GM23338 (cell line): Measurements from ENCODE around the gene GLIS2. TPM values are rescaled to one million over a fixed set of nuclear protein-coding genes. Genes with fewer than 3 reads are reported as not detected.
A peak's percentile ranks its signal among the peaks of the same experiment; 100 is the strongest.

ENCODE experiments used
- ATAC-seq: fragments of 200-7000 bp; cut with Tn5 transposase; 3 replicates; pipeline ENCODE4 v1.9.1; 2020
- DNase-seq: peaks from one replicate; pipeline ENCODE4 v3.0.0-alpha.2; 2015; ENCODE audit warnings: low spot score
- H2AFZ ChIP-seq: fragments of 200-600 bp; sonication (generic); 2 replicates; pipeline ENCODE4 v1.8.0; 2016; ENCODE audit warnings: antibody characterized with exemption, mild to moderate bottlenecking, moderate library complexity
- H3F3A ChIP-seq: fragments of 200-600 bp; sonication (generic); replicated peaks from 2 replicates; pipeline ENCODE4 v1.8.0; 2017; ENCODE audit warnings: antibody characterized with exemption, mixed run types, low read depth
- H3K27ac ChIP-seq: fragments of 200-600 bp; sonication (generic); 2 replicates; pipeline ENCODE4 v1.6.1; 2016; ENCODE audit warnings: low read depth
- H3K27me3 ChIP-seq: fragments of 200-600 bp; sonication (generic); 2 replicates; pipeline ENCODE4 v1.8.0; 2016; ENCODE audit warnings: mild to moderate bottlenecking, mixed run types, moderate library complexity; ENCODE audit not compliant: insufficient read depth
- H3K36me3 ChIP-seq: fragments of 200-600 bp; sonication (generic); 2 replicates; pipeline ENCODE4 v1.8.0; 2016; ENCODE audit warnings: mild to moderate bottlenecking; ENCODE audit not compliant: insufficient read depth
- H3K4me1 ChIP-seq: fragments of 200-600 bp; sonication (generic); 2 replicates; pipeline ENCODE4 v1.8.0; 2016; ENCODE audit warnings: mild to moderate bottlenecking, moderate library complexity; ENCODE audit not compliant: insufficient read depth
- H3K4me2 ChIP-seq: fragments of 200-600 bp; sonication (generic); 2 replicates; pipeline ENCODE4 v1.7.1; 2017; ENCODE audit warnings: mixed run types
- H3K4me3 ChIP-seq: fragments of 200-600 bp; sonication (generic); 2 replicates; pipeline ENCODE4 v1.6.1; 2016; ENCODE audit warnings: mixed run types
- H3K79me2 ChIP-seq: fragments of 200-600 bp; sonication (generic); replicated peaks from 2 replicates; pipeline ENCODE4 v1.8.0; 2017; ENCODE audit warnings: mild to moderate bottlenecking; ENCODE audit not compliant: insufficient read depth
- H3K9me2 ChIP-seq: fragments of 200-600 bp; sonication (generic); 2 replicates; pipeline ENCODE4 v1.8.0; 2017; ENCODE audit not compliant: insufficient read depth
- H4K20me1 ChIP-seq: fragments of 200-600 bp; sonication (generic); replicated peaks from 2 replicates; pipeline ENCODE4 v1.8.0; 2017; ENCODE audit warnings: mild to moderate bottlenecking; ENCODE audit not compliant: insufficient read depth
- H3K27ac Mint-ChIP-seq: 2 replicates; pipeline ENCODE4 v1.8.0; 2020; ENCODE audit warnings: inconsistent platforms, mild to moderate bottlenecking, moderate library complexity, mixed read lengths
- H3K27me3 Mint-ChIP-seq: 3 replicates; pipeline ENCODE4 v1.8.0; 2022; ENCODE audit warnings: low read depth, mild to moderate bottlenecking, moderate library complexity, mixed read lengths, inconsistent platforms; ENCODE audit not compliant: insufficient read depth, poor library complexity
- H3K36me3 Mint-ChIP-seq: 3 replicates; pipeline ENCODE4 v1.8.0; 2021; ENCODE audit warnings: low read depth, mild to moderate bottlenecking, inconsistent platforms, moderate library complexity, mixed read lengths
- H3K4me1 Mint-ChIP-seq: 3 replicates; pipeline ENCODE4 v1.8.0; 2020; ENCODE audit warnings: mild to moderate bottlenecking, inconsistent platforms, mixed read lengths
- H3K4me3 Mint-ChIP-seq: 3 replicates; pipeline ENCODE4 v1.8.0; 2021; ENCODE audit warnings: moderate library complexity, mild to moderate bottlenecking, inconsistent platforms, mixed read lengths
- H3K9me3 Mint-ChIP-seq: 3 replicates; pipeline ENCODE4 v1.8.0; 2020; ENCODE audit warnings: moderate library complexity, mild to moderate bottlenecking, inconsistent platforms, mixed read lengths
- CREB1 ChIP-seq: fragments of 250-450 bp; sonication (Bioruptor Pico); IDR thresholded peaks from 2 replicates; pipeline ENCODE4 v1.5.0; 2020; ENCODE audit warnings: low read depth, mild to moderate bottlenecking, moderate library complexity
- CTCF ChIP-seq, 2 experiments: fragments of 200-600 bp in 1 of 2; sonication (generic) in 1 of 2; conservative IDR thresholded peaks; 2 replicates each; pipeline versions ENCODE4 v1.5.1 to v1.6.1; 2016 to 2017; ENCODE audit warnings: antibody characterized with exemption in 2 of 2, low read depth in 2 of 2, mild to moderate bottlenecking in 2 of 2, moderate library complexity in 1 of 2
- ETS1 ChIP-seq: IDR thresholded peaks from 2 replicates; pipeline ENCODE4 v1.6.1; 2016; ENCODE audit warnings: antibody characterized with exemption
- JUNB ChIP-seq: IDR thresholded peaks from one replicate; pipeline ENCODE4 v1.6.1; 2016; ENCODE audit warnings: antibody characterized with exemption; ENCODE audit not compliant: unreplicated experiment
- ZNF331 ChIP-seq: fragments of 250-450 bp; sonication (Bioruptor Pico); IDR thresholded peaks from 2 replicates; pipeline ENCODE4 v1.5.0; 2020; ENCODE audit warnings: low read depth, mild to moderate bottlenecking, moderate library complexity
- ZNF462 ChIP-seq: fragments of 250-450 bp; sonication (Bioruptor Pico); IDR thresholded peaks from 2 replicates; pipeline ENCODE4 v1.5.0; 2020; ENCODE audit warnings: mild to moderate bottlenecking, moderate library complexity
- polyA plus RNA-seq: library from polyadenylated mRNA; unstranded; fragments of >200 nt; fragmentation: Nextera tagmentation; extraction: Ambion mirVana; gene quantifications from 2 replicates; pipeline ENCODE4 v1.2.1, GENCODE V29; 2016
- total RNA-seq: library from RNA; depleted of rRNA; stranded (reverse); fragments of >200 nt; shearing (Covaris generic); gene quantifications from 2 replicates; pipeline ENCODE4 v1.2.3, GENCODE V29; 2014

Gene GLIS2
- total and polyA plus RNA-seq, 2 experiments from 2014 or later = 8.2 to 10.2 TPM

GRCh38 chr16:4337540-4338088 lies 21.7 kb downstream of the GLIS2 start:
- H3K4me1 Mint-ChIP-seq = peaks cover 2% of the 10 kb centered on the region; the same call in 1 of the 3 replicates
- Histone ChIP-seq H3K4me2 (no peak overlapping the region), H2AFZ (no peak overlapping the region), H3K27me3 (no peaks in the 10 kb centered on the region), H3K9me2 (no peaks in the 10 kb centered on the region), H3K36me3 (no peaks in the 10 kb centered on the region; the same call in 1 of the 2 replicates), H3K4me3 (no peak overlapping the region), H3F3A (peaks cover 24% of the 10 kb centered on the region; the same call in 1 of the 2 replicates), H3K27ac (peak overlapping the region; percentile 9; the same call in 1 of the 2 replicates), H3K79me2 (peaks cover 10% of the 10 kb centered on the region), H3K4me1 (no peaks in the 10 kb centered on the region), H4K20me1 (peaks cover 16% of the 10 kb centered on the region)
- peaks cover 14% of the 10 kb centered on the region for H3K27me3 Mint-ChIP-seq
- H3K36me3 Mint-ChIP-seq = peaks cover 19% of the 10 kb centered on the region; the same call in 2 of the 3 replicates
- H3K27ac Mint-ChIP-seq = no peak overlapping the region
- TF ChIP-seq JUNB (no peak), ZNF462 (no peak), CREB1 (CRISPR knock-in tag) (no peak), ZNF331 (CRISPR knock-in tag) (no peak)
- ATAC-seq (no peak), DNase-seq (no peak)
- H3K9me3 Mint-ChIP-seq = no peaks in the 10 kb centered on the region
- H3K4me3 Mint-ChIP-seq = no peak overlapping the region

GRCh38 chr16:4338125-4338582 lies 22.3 kb downstream of the GLIS2 start:
- peaks cover 14% of the 10 kb centered on the region for H3K79me2 ChIP-seq
- no peaks in the 10 kb centered on the region for H3K9me3 Mint-ChIP-seq
- H3K4me1 ChIP-seq = no peaks in the 10 kb centered on the region
- H3K27ac ChIP-seq = peak overlapping the region; percentile 9; the same call in 1 of the 2 replicates
- peaks cover 17% of the 10 kb centered on the region for H4K20me1 ChIP-seq
- no peak overlapping the region for H3K4me3 ChIP-seq
- TF ChIP-seq ETS1 (no peak), CTCF (conservative IDR thresholded peaks at IDR 0.05; ENCODE audit: low read depth in 2 of 2) (peak; percentile 34 to 45; a peak in 3 of 4 replicates)
- no peak for DNase-seq
- no peak overlapping the region for H3K27ac Mint-ChIP-seq
- H3K4me2 ChIP-seq = no peak overlapping the region
- no peaks in the 10 kb centered on the region for H3K9me2 ChIP-seq
- ATAC-seq = peak; percentile 15
- H3K4me3 Mint-ChIP-seq = no peak overlapping the region
- peaks cover 18% of the 10 kb centered on the region for H3K27me3 Mint-ChIP-seq
- no peaks in the 10 kb centered on the region for H3K27me3 ChIP-seq
- H3K36me3 ChIP-seq = no peaks in the 10 kb centered on the region; the same call in 1 of the 2 replicates
- peaks cover 2% of the 10 kb centered on the region; the same call in 1 of the 3 replicates for H3K4me1 Mint-ChIP-seq
- peaks cover 19% of the 10 kb centered on the region; the same call in 2 of the 3 replicates for H3K36me3 Mint-ChIP-seq
- peaks cover 24% of the 10 kb centered on the region; the same call in 1 of the 2 replicates for H3F3A ChIP-seq
- H2AFZ ChIP-seq = no peak overlapping the region
